K562 (cell line): ENCODE data around the gene RNF187. TPM values are rescaled to one million over a fixed set of nuclear protein-coding genes. Genes with fewer than 3 reads are reported as not detected.

Experiments used
- CSDE1 ChIP-seq, 2 experiments: fragments of 450-650 bp; IDR thresholded peaks; 2 replicates each; pipeline ENCODE4 v1.6.1; 2016; ENCODE audit warnings: mild to moderate bottlenecking in 1 of 2
- ETS2 ChIP-seq: IDR thresholded peaks from 2 replicates; pipeline ENCODE4 v1.6.1; 2016; ENCODE audit warnings: borderline replicate concordance, missing genetic modification characterization, mild to moderate bottlenecking, moderate library complexity, missing compliant biosample characterization; ENCODE audit not compliant: poor library complexity, severe bottlenecking
- PHTF2 ChIP-seq: fragments of 250-450 bp; sonication (Bioruptor Pico); IDR thresholded peaks from 2 replicates; pipeline ENCODE4 v1.5.0; 2021; ENCODE audit warnings: mild to moderate bottlenecking
- ZNF354B ChIP-seq: fragments of 250-450 bp; sonication (Bioruptor Pico); IDR thresholded peaks from 2 replicates; pipeline ENCODE4 v1.4.0; 2020
- ZNF408 ChIP-seq: fragments of 250-450 bp; sonication (Bioruptor Pico); IDR thresholded peaks from 2 replicates; pipeline ENCODE4 v1.4.0; 2020; ENCODE audit warnings: low read depth, mild to moderate bottlenecking, moderate library complexity
- ZSCAN32 ChIP-seq: fragments of 450-650 bp; formaldehyde crosslinking; IDR thresholded peaks from 2 replicates; pipeline ENCODE4 v1.4.0; 2020; ENCODE audit warnings: mild to moderate bottlenecking, moderate library complexity
- polyA plus RNA-seq, 8 experiments: library from polyadenylated mRNA; depleted of rRNA in 4 of 8; stranded (reverse) in 5 of 8; unstranded in 3 of 8; fragments of >200 nt; fragmentation: Nextera tagmentation in 2 of 8; fragmentation: Illumina TruSeq in 1 of 8; extraction: Ambion mirVana in 2 of 8; extraction: Trizol in 1 of 8; gene quantifications; 2 replicates each; pipeline versions ENCODE4 v1.2.1 to v1.2.3, GENCODE V29; 2011 to 2014; ENCODE audit warnings: inconsistent platforms in 1 of 8, missing spikeins in 1 of 8
- total RNA-seq, 7 experiments: library from RNA; depleted of rRNA in 6 of 7; stranded (reverse); fragments of >200 nt in 6 of 7; fragmentation: Illumina TruSeq in 2 of 7; extraction: Trizol in 2 of 7; gene quantifications; 2 replicates each; pipeline versions ENCODE4 v1.2.1 to v1.2.3, GENCODE V29; 2011 to 2021; ENCODE audit warnings: low replicate concordance in 1 of 7
- TF ChIP-seq, protein P1 (sequence below): fragments of 450-650 bp; IDR thresholded peaks from 2 replicates; pipeline ENCODE4 v1.6.1; 2016; ENCODE audit warnings: low read depth
- TF ChIP-seq, protein P2 (sequence below): sonication (generic); formaldehyde crosslinking; IDR thresholded peaks from 2 replicates; pipeline ENCODE4 v1.8.0; 2022; ENCODE audit warnings: mild to moderate bottlenecking, missing genetic modification reagents
- TF ChIP-seq, protein P3 (sequence below): fragments of 250-450 bp; sonication (Bioruptor Pico); IDR thresholded peaks from 2 replicates; pipeline ENCODE4 v1.4.0; 2020; ENCODE audit warnings: mild to moderate bottlenecking, moderate library complexity
- TF ChIP-seq, protein P4 (sequence below), 2 experiments: fragments of 200-800 bp in 1 of 2; sonication (Bioruptor generic) in 1 of 2; sonication (generic) in 1 of 2; formaldehyde crosslinking in 1 of 2; IDR thresholded peaks in 1 of 2; conservative IDR thresholded peaks in 1 of 2; 2 replicates each; pipeline versions ENCODE4 v1.5.0 to v1.6.1; 2016 to 2020; ENCODE audit warnings: missing compliant biosample characterization in 1 of 2, missing genetic modification characterization in 1 of 2, missing genetic modification reagents in 1 of 2
- TF ChIP-seq, protein P5 (sequence below): IDR thresholded peaks from 2 replicates; pipeline ENCODE4 v1.6.1; 2014; ENCODE audit warnings: antibody characterized with exemption

RNF187 gene
- total and polyA plus RNA-seq, 9 of the 15 experiments (the other 6 are each of a cell fraction or from before 2014, with no cell fraction given), result 2.3 to 119 (median 41.9) TPM

DNA sequence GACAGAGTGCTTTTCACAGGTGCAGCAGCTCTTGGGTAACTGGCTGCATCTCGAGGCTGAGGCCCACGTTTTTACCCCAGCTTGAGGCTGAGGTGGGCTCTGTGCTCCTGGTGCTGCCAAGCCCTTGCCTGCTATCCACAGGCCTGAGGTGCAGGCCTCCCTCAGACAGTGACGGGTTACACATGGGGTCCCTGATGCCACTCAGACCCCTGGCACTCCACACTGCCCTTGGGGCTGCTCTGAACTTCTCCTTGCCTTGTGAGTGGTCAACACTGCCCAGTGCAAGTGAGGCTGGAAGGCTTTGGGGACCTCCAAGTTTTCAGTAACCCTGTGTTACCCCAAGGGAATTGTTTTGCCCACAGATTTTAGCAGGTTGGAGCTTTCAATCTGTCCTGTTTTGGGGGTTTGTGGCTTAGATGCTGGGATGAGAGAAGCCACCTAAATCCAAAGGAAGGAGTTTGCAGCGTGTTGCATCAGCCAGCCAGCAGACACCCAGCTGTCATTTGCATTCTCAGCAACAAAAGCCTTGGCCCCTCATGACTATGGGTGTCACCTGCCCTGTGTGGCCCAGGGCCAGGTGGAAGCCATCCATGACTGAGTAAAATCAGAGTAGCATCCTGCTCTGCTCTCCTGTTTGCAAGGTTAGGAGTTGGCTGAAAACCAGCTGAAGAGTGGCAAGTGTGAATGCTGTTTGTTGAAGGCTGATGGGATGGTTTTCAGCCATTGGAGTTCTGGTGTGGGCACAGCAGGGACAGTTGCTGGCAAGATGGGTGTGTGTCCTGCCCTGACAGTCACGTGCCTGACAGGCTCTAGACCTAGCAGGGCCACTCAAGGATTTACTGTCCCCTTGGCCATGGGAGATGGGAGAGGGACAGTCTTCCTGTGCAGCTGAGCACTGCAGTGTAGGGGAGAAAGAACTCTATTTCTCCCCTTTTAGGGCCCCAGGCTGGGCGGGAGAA, 3.2 kb downstream of the RNF187 start (continued):
- TF ChIP-seq, protein P1, sequence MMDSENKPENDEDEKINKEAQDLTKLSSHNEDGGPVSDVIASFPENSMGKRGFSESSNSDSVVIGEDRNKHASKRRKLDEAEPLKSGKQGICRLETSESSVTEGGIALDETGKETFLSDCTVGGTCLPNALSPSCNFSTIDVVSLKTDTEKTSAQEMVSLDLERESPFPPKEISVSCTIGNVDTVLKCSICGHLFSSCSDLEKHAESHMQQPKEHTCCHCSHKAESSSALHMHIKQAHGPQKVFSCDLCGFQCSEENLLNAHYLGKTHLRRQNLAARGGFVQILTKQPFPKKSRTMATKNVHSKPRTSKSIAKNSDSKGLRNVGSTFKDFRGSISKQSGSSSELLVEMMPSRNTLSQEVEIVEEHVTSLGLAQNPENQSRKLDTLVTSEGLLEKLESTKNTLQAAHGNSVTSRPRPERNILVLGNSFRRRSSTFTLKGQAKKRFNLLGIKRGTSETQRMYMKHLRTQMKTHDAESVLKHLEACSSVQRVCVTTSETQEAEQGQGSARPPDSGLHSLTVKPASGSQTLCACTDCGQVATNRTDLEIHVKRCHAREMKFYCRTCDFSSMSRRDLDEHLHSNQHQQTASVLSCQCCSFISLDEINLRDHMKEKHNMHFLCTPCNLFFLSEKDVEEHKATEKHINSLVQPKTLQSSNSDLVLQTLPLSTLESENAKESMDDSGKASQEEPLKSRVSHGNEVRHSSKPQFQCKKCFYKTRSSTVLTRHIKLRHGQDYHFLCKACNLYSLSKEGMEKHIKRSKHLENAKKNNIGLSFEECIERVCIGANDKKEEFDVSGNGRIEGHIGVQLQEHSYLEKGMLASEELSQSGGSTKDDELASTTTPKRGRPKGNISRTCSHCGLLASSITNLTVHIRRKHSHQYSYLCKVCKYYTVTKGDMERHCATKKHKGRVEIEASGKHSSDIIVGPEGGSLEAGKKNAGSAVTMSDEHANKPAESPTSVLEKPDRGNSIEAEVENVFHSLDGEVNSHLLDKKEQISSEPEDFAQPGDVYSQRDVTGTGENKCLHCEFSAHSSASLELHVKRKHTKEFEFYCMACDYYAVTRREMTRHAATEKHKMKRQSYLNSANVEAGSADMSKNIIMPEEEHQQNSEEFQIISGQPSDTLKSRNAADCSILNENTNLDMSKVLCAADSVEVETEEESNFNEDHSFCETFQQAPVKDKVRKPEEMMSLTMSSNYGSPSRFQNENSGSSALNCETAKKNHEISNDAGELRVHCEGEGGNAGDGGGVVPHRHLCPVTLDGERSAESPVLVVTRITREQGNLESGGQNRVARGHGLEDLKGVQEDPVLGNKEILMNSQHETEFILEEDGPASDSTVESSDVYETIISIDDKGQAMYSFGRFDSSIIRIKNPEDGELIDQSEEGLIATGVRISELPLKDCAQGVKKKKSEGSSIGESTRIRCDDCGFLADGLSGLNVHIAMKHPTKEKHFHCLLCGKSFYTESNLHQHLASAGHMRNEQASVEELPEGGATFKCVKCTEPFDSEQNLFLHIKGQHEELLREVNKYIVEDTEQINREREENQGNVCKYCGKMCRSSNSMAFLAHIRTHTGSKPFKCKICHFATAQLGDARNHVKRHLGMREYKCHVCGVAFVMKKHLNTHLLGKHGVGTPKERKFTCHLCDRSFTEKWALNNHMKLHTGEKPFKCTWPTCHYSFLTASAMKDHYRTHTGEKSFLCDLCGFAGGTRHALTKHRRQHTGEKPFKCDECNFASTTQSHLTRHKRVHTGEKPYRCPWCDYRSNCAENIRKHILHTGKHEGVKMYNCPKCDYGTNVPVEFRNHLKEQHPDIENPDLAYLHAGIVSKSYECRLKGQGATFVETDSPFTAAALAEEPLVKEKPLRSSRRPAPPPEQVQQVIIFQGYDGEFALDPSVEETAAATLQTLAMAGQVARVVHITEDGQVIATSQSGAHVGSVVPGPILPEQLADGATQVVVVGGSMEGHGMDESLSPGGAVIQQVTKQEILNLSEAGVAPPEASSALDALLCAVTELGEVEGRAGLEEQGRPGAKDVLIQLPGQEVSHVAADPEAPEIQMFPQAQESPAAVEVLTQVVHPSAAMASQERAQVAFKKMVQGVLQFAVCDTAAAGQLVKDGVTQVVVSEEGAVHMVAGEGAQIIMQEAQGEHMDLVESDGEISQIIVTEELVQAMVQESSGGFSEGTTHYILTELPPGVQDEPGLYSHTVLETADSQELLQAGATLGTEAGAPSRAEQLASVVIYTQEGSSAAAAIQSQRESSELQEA, result no peak
- TF ChIP-seq CSDE1 (IDR thresholded peaks at IDR 0.05) (no peak), ZSCAN32 (CRISPR knock-in tag) (peak; percentile 98), ZNF408 (CRISPR knock-in tag) (no peak), ETS2 (tag) (peak; percentile 81), ZNF354B (peak; percentile 72; the same call in 1 of the 2 replicates), PHTF2 (CRISPR knock-in tag) (peak; percentile 43; the same call in 1 of the 2 replicates)
- TF ChIP-seq, protein P2, sequence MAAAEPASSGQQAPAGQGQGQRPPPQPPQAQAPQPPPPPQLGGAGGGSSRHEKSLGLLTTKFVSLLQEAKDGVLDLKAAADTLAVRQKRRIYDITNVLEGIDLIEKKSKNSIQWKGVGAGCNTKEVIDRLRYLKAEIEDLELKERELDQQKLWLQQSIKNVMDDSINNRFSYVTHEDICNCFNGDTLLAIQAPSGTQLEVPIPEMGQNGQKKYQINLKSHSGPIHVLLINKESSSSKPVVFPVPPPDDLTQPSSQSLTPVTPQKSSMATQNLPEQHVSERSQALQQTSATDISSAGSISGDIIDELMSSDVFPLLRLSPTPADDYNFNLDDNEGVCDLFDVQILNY (CRISPR knock-in tag), result peak; percentile 76; the same call in 1 of the 2 replicates
- TF ChIP-seq, protein P3, sequence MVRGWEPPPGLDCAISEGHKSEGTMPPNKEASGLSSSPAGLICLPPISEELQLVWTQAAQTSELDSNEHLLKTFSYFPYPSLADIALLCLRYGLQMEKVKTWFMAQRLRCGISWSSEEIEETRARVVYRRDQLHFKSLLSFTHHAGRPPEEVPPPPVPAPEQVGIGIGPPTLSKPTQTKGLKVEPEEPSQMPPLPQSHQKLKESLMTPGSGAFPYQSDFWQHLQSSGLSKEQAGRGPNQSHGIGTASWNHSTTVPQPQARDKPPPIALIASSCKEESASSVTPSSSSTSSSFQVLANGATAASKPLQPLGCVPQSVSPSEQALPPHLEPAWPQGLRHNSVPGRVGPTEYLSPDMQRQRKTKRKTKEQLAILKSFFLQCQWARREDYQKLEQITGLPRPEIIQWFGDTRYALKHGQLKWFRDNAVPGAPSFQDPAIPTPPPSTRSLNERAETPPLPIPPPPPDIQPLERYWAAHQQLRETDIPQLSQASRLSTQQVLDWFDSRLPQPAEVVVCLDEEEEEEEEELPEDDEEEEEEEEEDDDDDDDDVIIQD (CRISPR knock-in tag), result peak; percentile 86; the same call in 1 of the 2 replicates
- TF ChIP-seq, protein P4, sequence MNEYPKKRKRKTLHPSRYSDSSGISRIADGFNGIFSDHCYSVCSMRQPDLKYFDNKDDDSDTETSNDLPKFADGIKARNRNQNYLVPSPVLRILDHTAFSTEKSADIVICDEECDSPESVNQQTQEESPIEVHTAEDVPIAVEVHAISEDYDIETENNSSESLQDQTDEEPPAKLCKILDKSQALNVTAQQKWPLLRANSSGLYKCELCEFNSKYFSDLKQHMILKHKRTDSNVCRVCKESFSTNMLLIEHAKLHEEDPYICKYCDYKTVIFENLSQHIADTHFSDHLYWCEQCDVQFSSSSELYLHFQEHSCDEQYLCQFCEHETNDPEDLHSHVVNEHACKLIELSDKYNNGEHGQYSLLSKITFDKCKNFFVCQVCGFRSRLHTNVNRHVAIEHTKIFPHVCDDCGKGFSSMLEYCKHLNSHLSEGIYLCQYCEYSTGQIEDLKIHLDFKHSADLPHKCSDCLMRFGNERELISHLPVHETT (CRISPR knock-in tag; conservative IDR thresholded peaks at IDR 0.05 in 1 of 2, IDR thresholded peaks at IDR 0.05 in 1 of 2), result no peak; a peak in 1 of 4 replicates
- TF ChIP-seq, protein P5, sequence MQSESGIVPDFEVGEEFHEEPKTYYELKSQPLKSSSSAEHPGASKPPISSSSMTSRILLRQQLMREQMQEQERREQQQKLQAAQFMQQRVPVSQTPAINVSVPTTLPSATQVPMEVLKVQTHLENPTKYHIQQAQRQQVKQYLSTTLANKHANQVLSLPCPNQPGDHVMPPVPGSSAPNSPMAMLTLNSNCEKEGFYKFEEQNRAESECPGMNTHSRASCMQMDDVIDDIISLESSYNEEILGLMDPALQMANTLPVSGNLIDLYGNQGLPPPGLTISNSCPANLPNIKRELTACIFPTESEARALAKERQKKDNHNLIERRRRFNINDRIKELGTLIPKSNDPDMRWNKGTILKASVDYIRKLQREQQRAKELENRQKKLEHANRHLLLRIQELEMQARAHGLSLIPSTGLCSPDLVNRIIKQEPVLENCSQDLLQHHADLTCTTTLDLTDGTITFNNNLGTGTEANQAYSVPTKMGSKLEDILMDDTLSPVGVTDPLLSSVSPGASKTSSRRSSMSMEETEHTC, result peak; percentile 49; the same call in 1 of the 2 replicates
